Transverse colon (tissue), 3 donors: Measurements from ENCODE around the gene TMEM181.

Source experiments
- POLR2A ChIP-seq: fragments of 450-650 bp; IDR thresholded peaks from one replicate; pipeline ENCODE4 v1.6.1; 2016; ENCODE audit warnings: antibody characterized with exemption, mild to moderate bottlenecking, moderate library complexity
- TF ChIP-seq, protein P1 (sequence below), 5 experiments: fragments of 200-600 bp in 3 of 5; fragments of 450-650 bp in 2 of 5; sonication (generic) in 3 of 5; IDR thresholded peaks; 1 replicate in 2 of 5; 2 replicates in 3 of 5; pipeline ENCODE4 v1.5.1; 2016 to 2017; ENCODE audit warnings: antibody characterized with exemption in 5 of 5, inconsistent platforms in 3 of 5, mild to moderate bottlenecking in 2 of 5, moderate library complexity in 1 of 5

DNA sequence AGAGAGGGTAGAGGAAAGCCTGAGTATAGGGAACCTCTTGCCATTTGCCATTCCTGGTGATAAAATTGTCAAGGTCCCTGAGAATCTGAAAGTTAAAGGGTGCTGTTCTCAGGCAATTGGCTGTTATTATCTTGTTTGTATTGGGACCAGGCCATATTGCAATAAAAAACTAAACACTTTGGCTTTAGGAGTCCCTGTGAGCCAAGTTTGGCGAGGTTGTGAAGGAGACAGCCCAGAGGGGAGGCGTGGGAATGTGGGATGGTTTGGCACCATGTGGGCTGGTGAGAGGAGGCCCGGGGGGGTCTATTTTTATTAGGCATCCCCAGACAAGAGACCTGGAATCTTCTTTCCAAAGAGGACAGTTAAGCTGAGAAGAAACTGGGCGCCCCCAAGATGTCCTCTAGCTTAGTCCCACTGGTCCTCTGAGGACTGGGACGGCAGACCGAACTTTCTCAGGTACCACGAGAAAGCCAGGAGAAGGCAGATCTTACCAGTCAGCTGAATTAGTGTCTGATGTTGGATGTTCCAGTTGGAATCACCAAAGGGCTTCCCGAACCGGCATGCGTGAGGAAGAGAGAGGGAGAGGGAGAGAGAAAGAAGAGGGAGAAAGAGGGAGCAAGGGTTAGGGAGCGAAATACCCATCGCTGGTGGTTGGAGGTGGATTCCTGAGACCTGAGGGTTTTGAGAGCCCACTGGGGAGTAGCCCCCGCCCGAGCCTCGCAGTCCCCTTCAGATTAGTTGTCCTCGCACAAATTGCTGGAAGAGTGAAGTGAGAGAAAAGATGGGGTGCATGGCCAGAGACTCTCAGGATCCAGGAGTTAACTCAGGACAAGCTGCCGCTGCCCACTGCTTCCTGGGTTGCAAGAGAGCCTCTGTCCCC is 60.3 kb downstream of the TMEM181 start:
- TF ChIP-seq POLR2A, result no peak
- TF ChIP-seq, protein P1, sequence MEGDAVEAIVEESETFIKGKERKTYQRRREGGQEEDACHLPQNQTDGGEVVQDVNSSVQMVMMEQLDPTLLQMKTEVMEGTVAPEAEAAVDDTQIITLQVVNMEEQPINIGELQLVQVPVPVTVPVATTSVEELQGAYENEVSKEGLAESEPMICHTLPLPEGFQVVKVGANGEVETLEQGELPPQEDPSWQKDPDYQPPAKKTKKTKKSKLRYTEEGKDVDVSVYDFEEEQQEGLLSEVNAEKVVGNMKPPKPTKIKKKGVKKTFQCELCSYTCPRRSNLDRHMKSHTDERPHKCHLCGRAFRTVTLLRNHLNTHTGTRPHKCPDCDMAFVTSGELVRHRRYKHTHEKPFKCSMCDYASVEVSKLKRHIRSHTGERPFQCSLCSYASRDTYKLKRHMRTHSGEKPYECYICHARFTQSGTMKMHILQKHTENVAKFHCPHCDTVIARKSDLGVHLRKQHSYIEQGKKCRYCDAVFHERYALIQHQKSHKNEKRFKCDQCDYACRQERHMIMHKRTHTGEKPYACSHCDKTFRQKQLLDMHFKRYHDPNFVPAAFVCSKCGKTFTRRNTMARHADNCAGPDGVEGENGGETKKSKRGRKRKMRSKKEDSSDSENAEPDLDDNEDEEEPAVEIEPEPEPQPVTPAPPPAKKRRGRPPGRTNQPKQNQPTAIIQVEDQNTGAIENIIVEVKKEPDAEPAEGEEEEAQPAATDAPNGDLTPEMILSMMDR (IDR thresholded peaks at IDR 0.05), result no peak
